ENCODE measurements around the gene CLIC3.

CLIC3 gene

DNA sequence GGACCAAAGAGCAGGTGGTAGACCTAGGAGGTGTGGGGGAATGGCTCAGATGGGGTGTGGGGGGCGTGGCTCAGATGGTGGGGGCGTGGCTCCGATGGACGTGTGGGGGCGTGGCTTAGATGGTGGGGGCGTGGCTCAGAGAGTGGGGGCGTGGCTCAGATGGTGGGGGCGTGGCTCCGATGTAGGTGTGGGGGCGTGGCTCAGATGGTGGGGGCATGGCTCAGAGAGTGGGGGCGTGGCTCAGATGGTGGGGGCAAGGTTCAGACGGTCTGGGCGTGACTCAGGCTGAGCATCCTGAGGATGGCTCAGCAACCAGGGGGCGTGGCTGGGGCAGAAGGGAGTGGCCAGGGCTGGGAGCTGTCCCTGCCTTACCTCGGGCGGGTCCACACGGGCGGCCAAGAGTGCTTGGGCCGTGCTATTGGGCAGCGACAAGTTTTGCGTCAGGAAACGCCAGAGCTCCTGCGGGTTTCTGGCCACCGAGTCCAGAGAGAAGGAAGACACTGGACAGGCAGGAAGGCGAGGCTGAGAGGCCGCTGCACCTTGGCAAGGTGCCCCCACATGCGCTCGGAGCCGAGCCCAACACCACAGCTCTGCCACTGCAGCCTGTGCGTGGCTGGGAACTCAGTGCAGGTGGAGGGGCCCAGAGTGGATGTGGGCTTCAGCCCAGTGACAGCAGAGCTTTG lies 25.8 kb upstream of the CLIC3 start:
- Histone ChIP-seq H3K9me3 (ENCODE audit: control insufficient read depth, low read length) (no peaks in the 10 kb centered on the region), H3K27ac (ENCODE audit: low read depth, low read length, severe bottlenecking) (no peak overlapping the region)

DNA sequence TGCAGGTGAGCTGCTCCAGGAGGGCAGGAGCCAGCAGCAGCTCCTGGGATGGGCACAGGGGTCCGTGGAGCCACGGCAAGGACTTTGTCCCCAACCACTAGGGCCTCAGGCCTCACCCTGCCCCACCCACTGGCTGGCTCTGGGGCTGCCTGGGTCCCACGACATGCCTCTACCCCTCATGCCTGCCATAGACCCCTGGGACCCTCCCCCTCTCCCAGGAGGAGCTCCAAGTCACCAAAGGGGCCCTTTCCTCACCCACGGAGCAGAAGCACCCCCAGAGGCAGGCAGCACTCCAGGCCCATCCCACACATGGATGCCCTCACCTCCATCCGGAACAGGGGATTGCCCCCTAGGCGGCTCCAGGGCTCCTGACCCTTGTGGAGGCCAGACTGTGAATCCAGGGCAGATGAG lies 25.2 kb upstream of the CLIC3 start:
- 82 to 85% methylated on average over 4 to 6 of the region's 6 CpGs for WGBS, 2 experiments (ENCODE audit: insufficient coverage in 2 of 2)
- Histone ChIP-seq H3K9me3 (ENCODE audit: control insufficient read depth, low read length) (no peaks in the 10 kb centered on the region), H3K4me3 (ENCODE audit: extremely low read depth, insufficient read depth, low read length, poor library complexity, severe bottlenecking) (no peak overlapping the region), H3K36me3 (ENCODE audit: control insufficient read depth, insufficient read depth, low read length) (no peaks in the 10 kb centered on the region), H3K4me1 (ENCODE audit: control insufficient read depth, insufficient read depth, low read length, poor library complexity, severe bottlenecking) (no peaks in the 10 kb centered on the region), H3K27ac (ENCODE audit: low read depth, low read length, severe bottlenecking) (no peak overlapping the region)

More for the DNA sequence above, 25.8 kb upstream of the CLIC3 start:
- 81 to 82% methylated on average over 17 to 19 of the region's 30 CpGs for WGBS, 2 experiments (ENCODE audit: insufficient coverage in 2 of 2)
- no peaks in the 10 kb centered on the region for H3K4me1 ChIP-seq (ENCODE audit: control insufficient read depth, insufficient read depth, low read length, poor library complexity, severe bottlenecking)
- H3K36me3 ChIP-seq (ENCODE audit: control insufficient read depth, insufficient read depth, low read length) = no peaks in the 10 kb centered on the region
- H3K4me3 ChIP-seq (ENCODE audit: extremely low read depth, insufficient read depth, low read length, poor library complexity, severe bottlenecking) = no peak overlapping the region

DNA sequence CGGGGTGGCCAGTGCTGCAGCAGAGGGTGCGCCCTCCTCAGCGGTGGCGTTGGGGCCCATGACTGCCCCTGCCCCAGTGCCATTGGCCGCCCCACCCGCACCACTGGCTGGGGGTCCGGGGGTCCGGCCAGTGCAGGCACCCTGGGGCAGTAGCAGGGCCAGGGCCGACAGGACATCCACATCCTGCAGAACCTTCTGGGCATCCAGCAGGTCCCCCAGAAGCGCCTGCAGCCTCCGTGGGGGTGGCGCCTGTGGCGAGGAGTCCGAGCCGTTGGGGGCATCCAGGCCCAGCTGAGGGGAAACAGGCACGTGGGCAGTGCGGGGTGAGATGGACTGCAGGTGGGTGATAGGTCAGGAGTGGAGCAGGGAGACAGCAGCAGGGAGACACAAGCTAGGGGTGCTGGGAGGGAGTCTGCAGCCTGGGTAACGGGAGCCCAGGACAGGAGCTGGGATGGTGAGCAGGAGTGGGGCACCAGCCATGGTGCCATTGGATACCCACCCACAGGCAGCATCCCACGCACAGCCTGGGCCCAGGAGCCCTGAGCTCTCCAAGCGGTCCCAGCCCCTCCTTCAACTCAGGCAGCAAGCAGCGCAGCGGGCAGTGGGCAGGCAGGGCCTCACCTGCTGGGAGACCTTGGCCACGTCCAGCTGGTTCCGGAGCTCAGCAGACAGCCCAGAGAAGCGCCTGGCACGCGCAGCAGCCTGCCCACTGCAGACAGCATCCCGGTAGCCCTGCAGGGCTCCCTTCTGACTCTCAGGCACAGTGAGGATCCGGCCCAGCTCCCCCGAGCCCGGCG lies 24.6 kb upstream of the CLIC3 start:
- no peak overlapping the region for H3K4me3 ChIP-seq (ENCODE audit: extremely low read depth, insufficient read depth, low read length, poor library complexity, severe bottlenecking)
- H3K9me3 ChIP-seq (ENCODE audit: control insufficient read depth, low read length) = no peaks in the 10 kb centered on the region
- no peak overlapping the region for H3K27ac ChIP-seq (ENCODE audit: low read depth, low read length, severe bottlenecking)
- WGBS, 2 experiments (ENCODE audit: insufficient coverage in 2 of 2) = 92 to 96% methylated on average over 24 to 32 of the region's 32 CpGs
- H3K36me3 ChIP-seq (ENCODE audit: control insufficient read depth, insufficient read depth, low read length) = peaks cover 4% of the 10 kb centered on the region
- H3K4me1 ChIP-seq (ENCODE audit: control insufficient read depth, insufficient read depth, low read length, poor library complexity, severe bottlenecking) = no peaks in the 10 kb centered on the region

DNA sequence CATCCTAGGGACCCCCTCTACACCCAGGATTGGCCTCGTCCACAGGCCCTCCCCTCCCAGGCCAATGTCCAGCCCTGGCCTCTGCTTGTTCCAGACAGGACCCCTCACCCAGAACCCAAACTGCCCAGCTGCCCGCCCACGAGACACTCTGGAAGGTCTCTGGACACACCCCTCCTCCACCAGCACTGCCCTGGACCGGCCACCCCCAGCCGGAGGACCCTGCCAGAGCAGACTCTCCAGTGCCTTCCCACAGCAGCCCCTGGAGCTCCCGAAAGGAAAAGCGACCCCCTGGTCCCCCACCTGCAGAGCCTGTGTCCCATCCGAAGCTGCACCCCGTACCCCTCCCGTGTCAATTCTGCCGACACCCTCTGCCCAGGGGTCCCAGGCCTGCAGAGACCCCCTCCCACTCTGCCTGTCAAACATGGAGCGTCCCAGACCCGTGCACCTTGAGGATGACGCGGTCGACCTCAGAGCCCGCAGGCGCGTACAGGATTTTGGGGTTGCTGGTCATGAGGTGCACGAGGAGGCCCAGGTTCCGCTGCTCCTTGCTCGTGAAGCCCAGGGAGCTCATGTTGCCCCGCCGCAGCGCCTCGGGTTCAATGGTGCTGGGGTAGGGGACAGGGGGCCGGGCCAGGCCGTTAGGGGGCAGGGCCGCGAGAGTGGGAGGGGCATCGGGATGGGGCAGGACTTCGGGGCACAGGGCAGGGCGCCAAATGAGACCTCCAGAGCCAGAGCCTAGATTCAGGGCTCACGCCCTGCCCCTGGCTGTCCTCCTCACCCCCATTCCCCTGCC lies 23.7 kb upstream of the CLIC3 start:
- Histone ChIP-seq H3K4me3 (ENCODE audit: extremely low read depth, insufficient read depth, low read length, poor library complexity, severe bottlenecking) (no peak overlapping the region), H3K4me1 (ENCODE audit: control insufficient read depth, insufficient read depth, low read length, poor library complexity, severe bottlenecking) (no peaks in the 10 kb centered on the region), H3K27ac (ENCODE audit: low read depth, low read length, severe bottlenecking) (no peak overlapping the region), H3K9me3 (ENCODE audit: control insufficient read depth, low read length) (no peaks in the 10 kb centered on the region), H3K36me3 (ENCODE audit: control insufficient read depth, insufficient read depth, low read length) (peaks cover 4% of the 10 kb centered on the region)
- 89 to 90% methylated on average over 26 to 34 of the region's 34 CpGs for WGBS, 2 experiments (ENCODE audit: insufficient coverage in 2 of 2)

DNA sequence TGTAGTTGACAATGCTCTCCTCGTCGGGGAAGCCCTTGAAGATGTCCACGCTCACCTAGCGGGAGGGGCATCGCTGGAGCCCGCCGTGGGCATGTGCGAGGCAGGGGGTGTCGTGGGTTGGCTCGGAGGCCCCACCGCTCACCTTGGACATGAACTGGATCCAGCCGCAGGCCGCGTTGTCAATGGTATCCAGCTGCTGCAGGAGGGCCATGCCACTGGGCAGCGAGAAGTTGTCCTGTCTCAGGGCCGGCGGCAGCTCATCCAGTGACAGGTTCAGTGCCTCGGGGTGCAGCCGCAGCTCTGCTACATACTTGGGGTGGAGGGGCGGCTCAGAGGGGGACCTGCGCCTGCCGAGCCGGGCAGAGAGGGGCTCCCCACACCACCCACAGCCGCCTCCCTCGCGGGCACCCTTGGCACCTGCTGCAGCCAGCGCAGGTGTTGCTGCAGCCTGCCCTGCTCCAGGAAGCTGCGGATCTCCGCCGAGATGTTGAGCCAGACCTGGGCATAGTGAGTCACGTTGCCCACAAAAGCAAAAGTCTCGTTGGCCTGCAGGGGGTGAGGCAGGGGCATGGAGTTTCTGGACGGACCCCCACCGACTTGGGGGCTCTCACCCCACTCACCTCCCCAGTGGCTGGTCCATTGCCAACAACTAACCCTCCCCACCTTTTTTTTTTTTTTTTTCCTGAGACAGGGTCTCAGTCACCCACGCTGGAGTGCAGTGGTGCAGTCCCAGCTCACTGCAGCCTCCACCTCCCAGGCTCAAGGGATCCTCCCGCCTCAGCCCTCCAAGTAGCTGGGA lies 22.6 kb upstream of the CLIC3 start:
- Histone ChIP-seq H3K9me3 (ENCODE audit: control insufficient read depth, low read length) (no peaks in the 10 kb centered on the region), H3K36me3 (ENCODE audit: control insufficient read depth, insufficient read depth, low read length) (peaks cover 4% of the 10 kb centered on the region), H3K4me3 (ENCODE audit: extremely low read depth, insufficient read depth, low read length, poor library complexity, severe bottlenecking) (no peak overlapping the region), H3K4me1 (ENCODE audit: control insufficient read depth, insufficient read depth, low read length, poor library complexity, severe bottlenecking) (no peaks in the 10 kb centered on the region), H3K27ac (ENCODE audit: low read depth, low read length, severe bottlenecking) (no peak overlapping the region)
- WGBS, 2 experiments (ENCODE audit: insufficient coverage in 2 of 2) = 95 to 96% methylated on average over 28 to 31 of the region's 36 CpGs

DNA sequence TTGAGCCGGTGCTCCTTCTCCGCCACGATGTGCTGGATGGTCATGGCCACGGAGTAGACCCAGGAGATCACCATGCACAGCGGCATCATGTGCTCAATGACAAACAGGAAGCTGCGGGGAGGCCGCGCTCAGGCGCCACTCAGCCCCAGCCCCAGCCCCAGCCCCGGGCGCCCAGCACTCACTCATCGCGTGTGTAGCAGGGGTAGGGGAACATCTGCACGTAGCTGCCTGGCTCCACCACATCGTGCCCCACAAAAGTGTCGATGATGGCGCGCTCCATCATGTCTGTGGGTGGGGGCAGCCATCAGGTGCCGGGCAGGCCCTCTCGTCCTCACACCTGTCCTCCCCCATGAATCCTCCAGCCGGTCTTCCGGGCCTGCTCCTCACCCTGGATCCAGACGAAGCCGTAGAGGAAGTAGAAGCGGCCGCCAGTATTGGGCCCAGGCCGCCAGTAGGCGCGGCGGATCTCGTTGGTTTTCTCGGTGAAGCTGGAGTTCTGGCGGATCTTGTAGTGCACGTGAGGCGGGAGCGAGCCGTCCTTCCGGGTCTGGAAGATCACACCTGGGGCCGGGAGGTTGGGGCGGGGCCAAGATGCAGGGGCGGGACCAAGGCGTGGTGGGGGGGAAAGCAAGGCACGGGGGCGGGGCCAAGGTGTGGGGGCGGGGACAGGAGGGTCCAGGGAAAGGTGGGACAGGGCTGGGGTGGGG lies 21.6 kb upstream of the CLIC3 start:
- WGBS, 2 experiments (ENCODE audit: insufficient coverage in 2 of 2) = 95 to 97% methylated on average over 27 to 37 of the region's 45 CpGs
- Histone ChIP-seq H3K27ac (ENCODE audit: low read depth, low read length, severe bottlenecking) (no peak overlapping the region), H3K4me3 (ENCODE audit: extremely low read depth, insufficient read depth, low read length, poor library complexity, severe bottlenecking) (no peak overlapping the region), H3K36me3 (ENCODE audit: control insufficient read depth, insufficient read depth, low read length) (peaks cover 4% of the 10 kb centered on the region), H3K4me1 (ENCODE audit: control insufficient read depth, insufficient read depth, low read length, poor library complexity, severe bottlenecking) (no peaks in the 10 kb centered on the region), H3K9me3 (ENCODE audit: control insufficient read depth, low read length) (no peaks in the 10 kb centered on the region)

- 94% methylated on average over 24 to 28 of the region's 28 CpGs for WGBS, 2 experiments (ENCODE audit: insufficient coverage in 2 of 2)
- H3K9me3 ChIP-seq (ENCODE audit: control insufficient read depth, low read length) = no peaks in the 10 kb centered on the region
- H3K36me3 ChIP-seq (ENCODE audit: control insufficient read depth, insufficient read depth, low read length) = peaks cover 4% of the 10 kb centered on the region
- no peak overlapping the region for H3K4me3 ChIP-seq (ENCODE audit: extremely low read depth, insufficient read depth, low read length, poor library complexity, severe bottlenecking)
- no peaks in the 10 kb centered on the region for H3K4me1 ChIP-seq (ENCODE audit: control insufficient read depth, insufficient read depth, low read length, poor library complexity, severe bottlenecking)
- H3K27ac ChIP-seq (ENCODE audit: low read depth, low read length, severe bottlenecking) = no peak overlapping the region
Observed at GRCh38 chr9:137017071-137017470, 20.7 kb upstream of the CLIC3 start.

GRCh38 chr9:137016436-137016835 lies 20.1 kb upstream of the CLIC3 start:
- WGBS, 2 experiments (ENCODE audit: insufficient coverage in 2 of 2) = 95 to 99% methylated on average over 11 to 13 of the region's 16 CpGs
- no peaks in the 10 kb centered on the region for H3K4me1 ChIP-seq (ENCODE audit: control insufficient read depth, insufficient read depth, low read length, poor library complexity, severe bottlenecking)
- no peak overlapping the region for H3K4me3 ChIP-seq (ENCODE audit: extremely low read depth, insufficient read depth, low read length, poor library complexity, severe bottlenecking)
- H3K36me3 ChIP-seq (ENCODE audit: control insufficient read depth, insufficient read depth, low read length) = peaks cover 4% of the 10 kb centered on the region
- H3K27ac ChIP-seq (ENCODE audit: low read depth, low read length, severe bottlenecking) = no peak overlapping the region
- H3K9me3 ChIP-seq (ENCODE audit: control insufficient read depth, low read length) = no peaks in the 10 kb centered on the region

DNA sequence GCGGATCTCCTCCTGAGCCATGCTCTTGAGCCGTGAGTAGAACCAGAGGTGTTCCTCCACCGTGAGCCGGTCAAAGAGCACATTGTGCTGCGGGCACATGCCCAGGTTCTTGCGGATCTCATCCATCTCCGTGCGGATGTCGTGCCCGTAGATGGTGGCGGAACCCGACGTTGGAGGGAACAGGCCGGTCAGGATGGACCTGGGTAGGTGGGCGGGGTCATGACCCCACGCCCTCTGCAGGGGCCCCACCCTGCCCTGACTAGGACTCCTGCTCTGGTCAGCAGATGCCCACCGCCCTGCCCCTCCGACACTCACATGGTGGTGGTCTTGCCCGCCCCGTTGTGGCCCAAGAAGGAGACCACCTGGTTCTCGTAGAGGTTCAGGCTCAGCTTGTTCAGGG lies 19.6 kb upstream of the CLIC3 start:
- peaks cover 4% of the 10 kb centered on the region for H3K36me3 ChIP-seq (ENCODE audit: control insufficient read depth, insufficient read depth, low read length)
- H3K27ac ChIP-seq (ENCODE audit: low read depth, low read length, severe bottlenecking) = no peak overlapping the region
- H3K4me3 ChIP-seq (ENCODE audit: extremely low read depth, insufficient read depth, low read length, poor library complexity, severe bottlenecking) = no peak overlapping the region
- no peaks in the 10 kb centered on the region for H3K9me3 ChIP-seq (ENCODE audit: control insufficient read depth, low read length)
- WGBS, 2 experiments (ENCODE audit: insufficient coverage in 2 of 2) = 94 to 96% methylated on average over 21 of the region's 21 CpGs
- H3K4me1 ChIP-seq (ENCODE audit: control insufficient read depth, insufficient read depth, low read length, poor library complexity, severe bottlenecking) = no peaks in the 10 kb centered on the region

GRCh38 chr9:137015540-137015930 lies 19.2 kb upstream of the CLIC3 start:
- no peaks in the 10 kb centered on the region for H3K4me1 ChIP-seq (ENCODE audit: control insufficient read depth, insufficient read depth, low read length, poor library complexity, severe bottlenecking)

More at GRCh38 chr9:137015540-137015930, 19.2 kb upstream of the CLIC3 start:
- H3K9me3 ChIP-seq (ENCODE audit: control insufficient read depth, low read length) = no peaks in the 10 kb centered on the region
- WGBS, 2 experiments (ENCODE audit: insufficient coverage in 2 of 2) = 96 to 98% methylated on average over 24 of the region's 25 CpGs
- peaks cover 4% of the 10 kb centered on the region for H3K36me3 ChIP-seq (ENCODE audit: control insufficient read depth, insufficient read depth, low read length)
- no peak overlapping the region for H3K27ac ChIP-seq (ENCODE audit: low read depth, low read length, severe bottlenecking)
- no peak overlapping the region for H3K4me3 ChIP-seq (ENCODE audit: extremely low read depth, insufficient read depth, low read length, poor library complexity, severe bottlenecking)
